Right lobe of liver (tissue), 6 donors: ENCODE data around the gene IDUA. TPM values are rescaled to one million over a fixed set of nuclear protein-coding genes. Genes with fewer than 3 reads are reported as not detected.

ENCODE experiments used
- ATAC-seq, 4 donors: fragments of 200-7000 bp; cut with Tn5 transposase; one replicate each; pipeline ENCODE4 v1.9.1; 2020; ENCODE audit warnings: mild to moderate bottlenecking in 4 of 4, moderate library complexity in 4 of 4
- DNase-seq, 3 donors: peaks; one replicate each; pipeline ENCODE4 v3.0.0-alpha.2; 2020
- H3K27ac ChIP-seq, 3 donors: fragments of 200-600 bp; one replicate each; pipeline ENCODE4 v1.8.0; 2022
- H3K27me3 ChIP-seq, 2 donors: fragments of 200-600 bp; one replicate each; pipeline ENCODE4 v1.8.0; 2022
- H3K36me3 ChIP-seq, 4 donors: fragments of 200-600 bp; sonication (generic) in 1 of 4; one replicate each; pipeline versions ENCODE4 v1.5.1 to v1.8.0; 2017 to 2022; ENCODE audit warnings: control low read depth in 1 of 4
- H3K4me1 ChIP-seq, 4 donors: fragments of 200-600 bp; sonication (generic) in 1 of 4; one replicate each; pipeline versions ENCODE4 v1.5.1 to v1.8.0; 2017 to 2022; ENCODE audit warnings: control low read depth in 1 of 4
- H3K4me3 ChIP-seq, 3 donors: fragments of 200-600 bp; one replicate each; pipeline ENCODE4 v1.8.0; 2022
- H3K9me3 ChIP-seq, 4 donors: fragments of 200-600 bp; sonication (generic) in 1 of 4; one replicate each; pipeline versions ENCODE4 v1.5.1 to v1.8.0; 2017 to 2022; ENCODE audit warnings: control low read depth in 1 of 4
- CTCF ChIP-seq, 4 donors: fragments of 200-600 bp in 3 of 4; fragments of 450-650 bp in 1 of 4; IDR thresholded peaks; one replicate each; pipeline versions ENCODE4 v1.5.1 to v1.8.0; 2016 to 2022; ENCODE audit warnings: antibody characterized with exemption in 4 of 4, mild to moderate bottlenecking in 2 of 4
- POLR2A ChIP-seq: fragments of 450-650 bp; IDR thresholded peaks from one replicate; pipeline ENCODE4 v1.6.1; 2017; ENCODE audit warnings: antibody characterized with exemption, mild to moderate bottlenecking
- WGBS: methylation state at CpG from one replicate; pipeline ENCODE4 v1.1.6; 2018; ENCODE audit warnings: low coverage, low lambda C conversion rate; ENCODE audit not compliant: insufficient coverage; ENCODE audit errors: missing lambda C conversion rate; 5-methylcytosine and 5-hydroxymethylcytosine counted together
- intact Hi-C, 2 donors: fragments of 100-400 bp; cut with DNase I; formaldehyde crosslinking; loops; one replicate each; pipeline versions ENCODE4 v1.11.2 to v1.14.1; 2022
- total RNA-seq, 6 experiments: library from RNA; depleted of rRNA in 2 of 6; stranded (reverse); fragments of >200 nt in 2 of 6; fragmentation: NEBNext Ultra II Directional in 3 of 6; extraction: Animal tissue kit (Norgen Biotek cat#: 25700) in 3 of 6; gene quantifications; one replicate each; pipeline versions ENCODE4 v1.1.0 to v1.2.4, GENCODE V29; 2016 to 2023
- donor health status: DM: no; HTN: yes; CAD: no.
- donor health status: DM: no; HTN: no; CAD: no.
- donor health status: DM: no; HTN: no; CAD: no.
- donor health status: DM: no; HTN: yes; CAD: no.
- donor health status: DM: no; HTN: yes; CAD: no.

The IDUA gene
- total RNA-seq, 6 experiments from 2014 or later, result 4.7 to 15.1 (median 11.0) TPM

- peaks cover 0 to 18% (median 3%) of the 10 kb centered on the region in 4 donors for H3K4me1 ChIP-seq
- intact Hi-C loops, result no loop called here
- no peak for TF ChIP-seq POLR2A
- no peak for TF ChIP-seq CTCF (IDR thresholded peaks at IDR 0.05)
- no peak for ATAC-seq
- no peaks in the 10 kb centered on the region for H3K36me3 ChIP-seq
- no peaks in the 10 kb centered on the region for H3K9me3 ChIP-seq
- H3K4me3 ChIP-seq, result no peak overlapping the region
- WGBS, result 96% methylated on average over 3 of the region's 25 CpGs
- DNase-seq, result no peak
- H3K27ac ChIP-seq, result no peak overlapping the region
- peaks cover 4 to 9% of the 10 kb centered on the region in 2 donors for H3K27me3 ChIP-seq
These were observed 18.0 kb downstream of the IDUA start for GRCh38 chr4:1004557-1005485.

GRCh38 chr4:1006856-1007255, 20.0 kb downstream of the IDUA start:
- Histone ChIP-seq H3K9me3 (no peaks in the 10 kb centered on the region), H3K27me3 (peaks cover 4 to 9% of the 10 kb centered on the region in 2 donors), H3K4me3 (no peak overlapping the region), H3K4me1 (peaks cover 0 to 31% (median 8%) of the 10 kb centered on the region in 4 donors), H3K36me3 (no peaks in the 10 kb centered on the region), H3K27ac (no peak overlapping the region)
- WGBS, result 90% methylated on average over 5 of the region's 5 CpGs
- ATAC-seq (no peak), DNase-seq (no peak)
- intact Hi-C loops, result no loop called here
- no peak for TF ChIP-seq POLR2A
- no peak for TF ChIP-seq CTCF (IDR thresholded peaks at IDR 0.05)

- DNase-seq (peak in 2 of 3 donors; percentile 69 to 74), ATAC-seq (peak in 3 of 4 donors; percentile 2 to 21 (median 3))
- Histone ChIP-seq H3K27ac (no peak overlapping the region), H3K27me3 (no peaks in the 10 kb centered on the region), H3K9me3 (no peaks in the 10 kb centered on the region), H3K4me1 (peaks cover 0 to 33% (median 14%) of the 10 kb centered on the region in 4 donors), H3K4me3 (peak overlapping the region; percentile 56 to 63 (median 62)), H3K36me3 (peaks cover 0 to 8% (median 0%) of the 10 kb centered on the region in 4 donors)
- 5% methylated on average over 25 of the region's 36 CpGs for WGBS
- intact Hi-C loops, result no loop called here
- TF ChIP-seq POLR2A, result no peak
- no peak for TF ChIP-seq CTCF (IDR thresholded peaks at IDR 0.05)
These were observed 22.1 kb downstream of the IDUA start for GRCh38 chr4:1008840-1009541.

GRCh38 chr4:1009542-1010394, 22.9 kb downstream of the IDUA start:
- Histone ChIP-seq H3K4me1 (peaks cover 0 to 33% (median 14%) of the 10 kb centered on the region in 4 donors), H3K9me3 (no peaks in the 10 kb centered on the region), H3K4me3 (peak overlapping the region; percentile 62 to 67 (median 63)), H3K27me3 (no peaks in the 10 kb centered on the region), H3K36me3 (peaks cover 0 to 8% (median 0%) of the 10 kb centered on the region in 4 donors), H3K27ac (peak overlapping the region in 1 of 3 donors; percentile 40)
- DNase-seq (peak; percentile 86 to 89 (median 87)), ATAC-seq (peak; percentile 69 to 77 (median 72))
- intact Hi-C loops, result no loop called here
- 0% methylated on average over 16 of the region's 109 CpGs for WGBS
- TF ChIP-seq CTCF (IDR thresholded peaks at IDR 0.05) (peak in 2 of 4 donors; percentile 23 to 50), POLR2A (peak; percentile 21)
